HL-60 (cell line): ENCODE measurements around the gene ZNF827.

Experiments used
- CTCF ChIP-seq: IDR thresholded peaks from one replicate; pipeline ENCODE4 v1.5.1; 2011; ENCODE audit warnings: low read length, control low read depth, inconsistent platforms; ENCODE audit not compliant: insufficient read depth
- GABPA ChIP-seq: IDR thresholded peaks from 2 replicates; pipeline ENCODE4 v1.6.1; 2012; ENCODE audit warnings: low read depth
- POLR2AphosphoS5 ChIP-seq: IDR thresholded peaks from 2 replicates; pipeline ENCODE4 v1.6.1; 2012; ENCODE audit warnings: low read depth
- SPI1 ChIP-seq: IDR thresholded peaks from 2 replicates; pipeline ENCODE4 v1.6.1; 2012; ENCODE audit warnings: low read depth, mild to moderate bottlenecking, borderline replicate concordance
- TF ChIP-seq, protein P1 (sequence below): IDR thresholded peaks from 2 replicates; pipeline ENCODE4 v1.6.1; 2012; ENCODE audit warnings: low read depth; ENCODE audit not compliant: insufficient replicate concordance

DNA sequence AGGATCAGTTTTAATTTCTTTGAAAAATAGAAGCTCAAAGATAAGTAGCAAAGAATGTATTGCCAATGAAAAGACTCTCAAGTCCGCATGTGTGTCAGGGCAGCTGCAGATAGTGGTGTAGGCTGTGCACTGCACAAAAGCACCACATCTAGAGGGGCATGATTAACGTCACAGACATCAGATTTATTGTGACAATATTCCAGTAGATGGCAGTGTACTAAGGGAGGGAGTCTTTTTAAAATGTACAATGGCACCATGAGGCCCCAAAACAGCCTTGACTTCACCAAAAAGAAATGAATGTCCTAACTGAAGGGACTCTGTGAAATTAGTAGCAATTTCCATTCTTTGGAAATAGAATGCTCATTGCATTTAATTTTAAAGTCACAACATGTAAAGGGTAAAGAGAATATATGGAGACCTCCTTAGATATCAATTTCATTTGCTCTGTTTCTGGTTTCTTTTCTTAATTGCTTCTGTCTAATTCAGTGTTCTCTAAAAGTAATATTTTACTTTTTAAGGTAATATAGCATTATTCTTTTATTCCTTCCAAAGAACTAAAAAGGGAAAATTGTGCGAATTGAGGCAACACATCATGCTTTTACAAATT, 98.4 kb downstream of the ZNF827 start:
- TF ChIP-seq POLR2AphosphoS5 (no peak), CTCF (no peak), GABPA (no peak), SPI1 (no peak)
- TF ChIP-seq, protein P1, sequence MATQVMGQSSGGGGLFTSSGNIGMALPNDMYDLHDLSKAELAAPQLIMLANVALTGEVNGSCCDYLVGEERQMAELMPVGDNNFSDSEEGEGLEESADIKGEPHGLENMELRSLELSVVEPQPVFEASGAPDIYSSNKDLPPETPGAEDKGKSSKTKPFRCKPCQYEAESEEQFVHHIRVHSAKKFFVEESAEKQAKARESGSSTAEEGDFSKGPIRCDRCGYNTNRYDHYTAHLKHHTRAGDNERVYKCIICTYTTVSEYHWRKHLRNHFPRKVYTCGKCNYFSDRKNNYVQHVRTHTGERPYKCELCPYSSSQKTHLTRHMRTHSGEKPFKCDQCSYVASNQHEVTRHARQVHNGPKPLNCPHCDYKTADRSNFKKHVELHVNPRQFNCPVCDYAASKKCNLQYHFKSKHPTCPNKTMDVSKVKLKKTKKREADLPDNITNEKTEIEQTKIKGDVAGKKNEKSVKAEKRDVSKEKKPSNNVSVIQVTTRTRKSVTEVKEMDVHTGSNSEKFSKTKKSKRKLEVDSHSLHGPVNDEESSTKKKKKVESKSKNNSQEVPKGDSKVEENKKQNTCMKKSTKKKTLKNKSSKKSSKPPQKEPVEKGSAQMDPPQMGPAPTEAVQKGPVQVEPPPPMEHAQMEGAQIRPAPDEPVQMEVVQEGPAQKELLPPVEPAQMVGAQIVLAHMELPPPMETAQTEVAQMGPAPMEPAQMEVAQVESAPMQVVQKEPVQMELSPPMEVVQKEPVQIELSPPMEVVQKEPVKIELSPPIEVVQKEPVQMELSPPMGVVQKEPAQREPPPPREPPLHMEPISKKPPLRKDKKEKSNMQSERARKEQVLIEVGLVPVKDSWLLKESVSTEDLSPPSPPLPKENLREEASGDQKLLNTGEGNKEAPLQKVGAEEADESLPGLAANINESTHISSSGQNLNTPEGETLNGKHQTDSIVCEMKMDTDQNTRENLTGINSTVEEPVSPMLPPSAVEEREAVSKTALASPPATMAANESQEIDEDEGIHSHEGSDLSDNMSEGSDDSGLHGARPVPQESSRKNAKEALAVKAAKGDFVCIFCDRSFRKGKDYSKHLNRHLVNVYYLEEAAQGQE, result no peak
